Dermis lymphatic vessel endothelial cell (primary cell): ENCODE data around the gene UCKL1. TPM values are rescaled to one million over a fixed set of nuclear protein-coding genes. Genes with fewer than 3 reads are reported as not detected.

ENCODE experiments used
- total RNA-seq: library from RNA; depleted of rRNA; stranded (reverse); fragments of >200 nt; gene quantifications from 2 replicates; pipeline ENCODE4 v1.2.1, GENCODE V29; 2014

UCKL1 gene
- total RNA-seq = 31.2 and 33.3 TPM in 2 replicates

DNA sequence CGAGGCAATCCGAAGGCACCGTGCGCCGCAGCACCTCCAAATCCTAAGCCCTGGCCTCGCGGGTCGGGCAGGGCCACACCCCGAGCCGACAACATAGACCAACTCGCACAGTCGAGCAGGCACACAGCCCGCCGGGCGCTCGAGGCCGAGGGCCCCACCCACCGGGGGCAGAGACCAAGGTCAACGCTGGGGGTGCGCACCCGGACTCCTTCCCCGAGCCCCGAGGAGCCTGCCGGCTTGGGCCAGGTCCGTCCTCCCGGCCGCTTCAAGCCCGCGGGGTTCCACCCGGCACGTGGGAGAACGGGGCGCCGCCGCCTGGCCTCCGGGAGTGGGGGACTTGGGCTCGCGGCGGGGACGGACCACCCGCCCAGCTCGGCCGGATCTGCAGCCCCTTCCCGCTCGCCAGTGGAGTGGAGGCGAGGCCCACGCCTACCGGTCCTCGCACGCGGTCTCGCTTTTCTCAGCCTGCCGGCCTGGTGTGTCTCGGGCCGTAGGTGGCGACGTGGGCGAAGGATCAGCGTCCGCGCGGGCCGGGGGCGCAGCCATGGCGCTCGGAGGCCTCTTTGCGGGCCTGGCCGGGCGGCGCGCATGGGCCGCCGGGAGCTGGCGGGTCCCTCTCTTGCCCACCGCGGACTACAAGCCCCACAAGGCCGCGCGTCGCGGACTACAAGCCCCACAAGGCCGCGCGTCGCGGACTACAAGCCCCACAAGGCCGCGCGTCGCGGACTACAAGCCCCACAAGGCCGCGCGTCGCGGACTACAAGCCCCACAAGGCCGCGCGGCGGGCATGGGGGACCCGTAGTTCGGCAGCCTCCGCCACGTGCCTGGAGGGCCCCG, at the start of gene UCKL1:
Gene UCKL1, minus strand, starts transcription at position 590 of the 837 bp plus-strand sequence. Its CDS starts 44 bp downstream, at position 546.

DNA sequence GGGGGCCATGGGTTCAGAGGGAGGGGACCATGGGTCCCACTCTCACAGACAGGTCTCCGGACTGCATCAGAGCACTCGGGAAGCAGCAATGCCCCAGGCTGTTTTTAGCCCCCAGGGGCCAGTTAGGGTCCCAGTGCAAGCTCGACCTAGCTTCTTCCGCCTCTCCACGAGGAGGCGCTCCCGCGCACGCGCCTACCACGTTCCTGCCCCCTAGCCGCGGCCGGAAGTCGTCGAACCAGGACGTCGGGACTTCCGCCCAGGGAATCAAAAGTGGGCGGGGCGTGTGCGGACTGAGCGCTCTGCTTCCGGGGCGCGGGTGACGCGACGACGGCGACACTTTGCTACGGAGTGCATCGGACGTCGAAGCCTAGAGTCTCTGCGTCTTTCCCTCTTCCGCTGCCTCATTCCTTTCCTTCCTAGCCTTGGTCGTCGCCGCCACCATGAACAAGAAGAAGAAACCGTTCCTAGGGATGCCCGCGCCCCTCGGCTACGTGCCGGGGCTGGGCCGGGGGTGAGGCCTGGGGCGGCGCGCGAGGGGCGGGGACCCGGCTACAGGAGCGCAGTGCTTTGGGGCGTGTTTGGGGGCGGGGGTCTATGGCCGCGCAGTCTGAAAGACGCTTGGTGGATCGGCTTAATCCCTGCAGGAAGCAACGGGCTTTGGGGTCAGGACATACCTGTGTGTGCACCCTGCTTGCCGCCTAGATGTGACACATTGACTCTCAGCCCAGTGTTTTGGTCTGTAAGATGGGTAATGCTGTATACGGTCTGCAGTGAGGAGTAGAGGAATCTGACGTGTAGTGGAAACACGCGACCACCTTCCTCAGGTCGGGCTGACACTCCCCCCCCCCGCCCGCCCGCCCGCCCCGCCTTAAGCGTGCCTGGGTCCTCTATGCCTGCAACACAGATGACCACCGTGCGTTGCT, 24.9 kb upstream of the UCKL1 start, which contains the start of gene PRPF6:
Gene PRPF6, plus strand, starts transcription at position 327 of the 923 bp plus-strand sequence. Its CDS starts 114 bp downstream, at position 441.

DNA sequence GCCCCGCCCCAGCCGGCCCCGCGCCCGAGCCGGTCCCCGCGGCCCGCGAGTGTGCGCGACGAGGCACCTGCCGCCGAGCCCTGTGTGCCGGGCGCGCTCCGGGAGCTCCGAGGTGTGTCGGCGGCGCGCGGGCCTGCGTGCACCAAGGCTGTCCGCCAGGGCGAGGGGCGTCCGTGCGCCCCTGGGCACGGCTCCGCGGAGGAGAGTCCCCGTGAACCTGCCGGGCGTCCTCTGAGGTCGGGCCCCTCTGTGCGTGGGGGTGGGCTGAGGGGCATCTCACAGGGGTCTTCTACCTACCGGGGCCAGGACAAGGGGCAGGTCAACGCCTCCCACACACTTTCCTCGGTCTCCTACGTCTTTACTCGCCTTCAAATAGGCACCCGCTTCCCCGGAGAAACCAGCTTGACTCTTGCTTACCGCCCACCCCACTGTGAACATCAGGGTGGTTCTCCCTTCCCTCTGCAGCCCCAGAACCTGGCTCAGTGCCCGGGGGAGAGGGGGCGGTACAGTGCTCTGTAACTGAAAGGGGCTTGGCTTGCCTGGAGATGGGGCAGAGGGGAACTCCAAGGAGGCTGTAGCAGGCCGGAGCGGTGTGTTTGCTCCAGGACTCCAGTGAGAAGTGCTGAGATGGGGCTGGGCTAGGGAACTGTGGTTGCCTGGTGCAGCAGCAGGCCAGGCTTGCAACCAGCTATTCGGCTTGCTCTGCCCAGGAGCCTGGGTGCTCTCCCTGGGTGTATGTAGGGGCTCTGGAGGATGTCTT, 23.5 kb upstream of the UCKL1 start, which contains the start of gene SAMD10:
Gene SAMD10, minus strand, starts transcription at position 86 of the 760 bp plus-strand sequence. CDS start 175 bp downstream, outside the sequence.

DNA sequence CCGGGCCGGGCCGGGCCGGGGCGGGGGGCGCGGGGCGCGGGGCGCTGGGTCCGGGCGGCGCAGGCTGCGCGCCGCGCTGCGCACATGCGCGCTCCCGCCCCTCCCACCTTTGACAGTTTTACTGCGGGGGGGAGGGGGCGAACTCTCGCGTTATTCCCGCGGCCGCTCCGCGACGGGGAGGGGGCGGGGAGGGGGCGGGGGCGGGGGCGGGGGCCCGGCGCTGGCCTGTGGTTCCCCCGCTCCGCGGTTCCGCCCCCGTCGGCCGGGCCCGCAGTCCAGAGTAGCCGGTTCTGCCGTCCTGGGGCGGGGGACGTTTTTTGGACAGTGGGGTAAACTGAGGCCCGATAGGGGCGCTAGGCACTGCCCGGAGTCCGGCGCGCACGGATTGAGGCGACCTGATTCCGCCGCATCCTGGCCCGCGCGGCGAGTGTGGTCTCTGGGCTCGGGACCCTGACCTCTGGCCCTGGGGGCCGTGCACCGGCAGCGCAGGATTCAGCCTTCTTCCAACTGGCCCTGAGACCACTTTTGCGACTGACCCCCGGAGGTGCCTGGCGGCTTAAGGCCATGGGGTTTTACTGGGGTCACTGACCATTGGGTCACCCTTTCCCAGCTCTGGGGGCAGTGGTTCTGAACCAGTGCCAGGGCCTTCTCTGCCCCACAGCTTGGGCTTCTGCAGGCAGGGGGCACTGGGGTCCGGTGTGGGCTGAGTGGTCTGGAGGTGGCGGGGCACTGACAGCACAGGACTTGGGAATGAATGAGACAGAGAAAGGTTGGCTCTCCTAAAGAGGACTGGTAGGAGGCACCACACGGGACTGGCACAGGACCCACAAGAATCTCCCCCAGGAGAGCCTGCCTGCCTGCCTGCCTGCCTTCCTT, 13.9 kb upstream of the UCKL1 start, which contains the start of gene ZNF512B:
Gene ZNF512B, minus strand, starts transcription at position 93 of the 876 bp plus-strand sequence. CDS start 1,980 bp downstream, outside the sequence.

DNA sequence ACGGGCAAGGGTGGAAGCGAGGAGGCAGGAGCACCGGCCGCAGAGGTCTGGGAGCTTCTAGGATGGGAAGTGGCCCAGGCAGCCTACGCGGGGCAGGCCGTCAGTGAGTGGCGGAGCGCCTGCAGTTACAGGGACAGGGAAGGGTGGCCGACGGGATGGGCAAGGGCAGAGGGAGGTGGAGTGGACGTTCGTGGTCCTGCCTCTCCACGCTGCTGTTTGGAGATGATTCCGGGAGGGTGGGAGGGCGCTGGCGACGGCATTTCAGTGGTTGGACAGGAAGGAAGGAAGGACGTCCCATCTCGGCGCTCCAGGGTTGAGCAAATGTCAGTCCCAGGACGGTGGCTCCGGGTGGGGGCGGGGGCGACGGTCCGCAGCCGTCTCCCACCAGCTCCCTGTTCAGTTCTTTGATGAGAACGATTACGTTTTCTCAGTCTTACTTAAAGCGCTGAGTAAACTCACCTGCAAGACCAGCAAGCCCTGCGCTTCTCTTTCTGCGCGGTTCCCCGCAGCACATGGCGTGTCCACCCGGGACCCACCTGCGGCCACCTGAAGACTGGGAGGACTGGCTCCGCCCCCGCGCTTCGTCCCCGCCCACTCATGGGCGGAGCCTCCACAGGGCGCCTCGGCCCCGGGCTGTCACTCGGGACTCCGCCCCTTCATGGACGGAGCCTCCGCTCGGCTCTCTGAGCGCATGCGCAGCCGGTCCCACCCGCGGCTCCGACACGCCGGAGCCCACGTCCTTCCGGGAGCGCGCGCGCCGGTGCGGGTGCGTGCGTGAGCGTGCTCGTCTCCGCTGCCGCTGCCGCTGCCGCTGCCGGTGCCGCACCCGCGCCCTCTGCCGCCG, 61.6 kb downstream of the UCKL1 start, which contains the start of gene DNAJC5:
Gene DNAJC5, plus strand, starts transcription at position 769 of the 844 bp plus-strand sequence. CDS start 33,220 bp downstream, outside the sequence.

Other genes starting within 250 kb of the UCKL1 start
- gene ARFRP1, start 248.4 kb downstream of the UCKL1 start, total RNA-seq = 27.6 and 35.8 TPM in 2 replicates
- gene ZGPAT, start 248.4 kb downstream of the UCKL1 start, total RNA-seq = 14.4 and 14.6 TPM in 2 replicates
- gene LIME1, start 219.8 kb downstream of the UCKL1 start, total RNA-seq = 0.86 and 0.87 TPM in 2 replicates
- gene SLC2A4RG, start 216.6 kb downstream of the UCKL1 start, total RNA-seq = 5.5 and 6.4 TPM in 2 replicates
- gene ZBTB46, start 125.2 kb downstream of the UCKL1 start, total RNA-seq = 78.5 and 87.3 TPM in 2 replicates
- not detected in 2 replicates for gene ABHD16B, start 94.9 kb downstream of the UCKL1 start, total RNA-seq
- 140 and 150 TPM in 2 replicates for gene TPD52L2, start 91.1 kb downstream of the UCKL1 start, total RNA-seq
- gene DNAJC5, start 61.3 kb downstream of the UCKL1 start, total RNA-seq = 79.2 and 82.8 TPM in 2 replicates
- gene ZNF512B, start 13.5 kb upstream of the UCKL1 start, total RNA-seq = 7.9 TPM in 2 replicates
- 3.3 TPM in 2 replicates for gene SAMD10, start 23.2 kb upstream of the UCKL1 start, total RNA-seq
- gene PRPF6, start 24.7 kb upstream of the UCKL1 start, total RNA-seq = 65.9 and 73.3 TPM in 2 replicates
- 3.3 and 5.8 TPM in 2 replicates for gene C20orf204, start 79.8 kb upstream of the UCKL1 start, total RNA-seq
- 17.7 and 30.9 TPM in 2 replicates for gene SOX18, start 93.2 kb upstream of the UCKL1 start, total RNA-seq
- gene TCEA2, start 106.8 kb upstream of the UCKL1 start, total RNA-seq = 34.2 and 34.3 TPM in 2 replicates
- 13.8 and 14.7 TPM in 2 replicates for gene RGS19, start 123.1 kb upstream of the UCKL1 start, total RNA-seq
- 1.6 and 2.2 TPM in 2 replicates for gene OPRL1, start 123.7 kb upstream of the UCKL1 start, total RNA-seq
- gene LKAAEAR1, start 128.0 kb upstream of the UCKL1 start, total RNA-seq = 0.17 TPM in 1 of 2 replicates, not detected in the other
- gene NPBWR2, start 151.1 kb upstream of the UCKL1 start, total RNA-seq = not detected in 2 replicates
- 0.09 and 0.33 TPM in 2 replicates for gene MYT1, start 208.0 kb upstream of the UCKL1 start, total RNA-seq